ENCODE results near the gene BTBD6. TPM values are rescaled to one million over a fixed set of nuclear protein-coding genes. Genes with fewer than 3 reads are reported as not detected.

The BTBD6 gene
- total and polyA plus RNA-seq, 2 of the 8 experiments (the other 6 are each of a cell fraction or from before 2014, with no cell fraction given) = 10.1 to 10.2 TPM

- H3K4me3 ChIP-seq (ENCODE audit: extremely low read depth in 1 of 4, insufficient read depth in 2 of 4, low read depth in 3 of 4, low read length in 4 of 4) = no peak overlapping the region
- no peak overlapping the region for H3K27ac ChIP-seq (ENCODE audit: low read depth, low read length)
- H3K14ac ChIP-seq (ENCODE audit: insufficient read length) = no peak overlapping the region
- no peak overlapping the region for H2BK5ac ChIP-seq (ENCODE audit: low read depth, low read length)
- H3K36me3 ChIP-seq (ENCODE audit: control insufficient read depth in 2 of 4, insufficient read depth in 4 of 4, low read length in 3 of 4) = no peaks in the 10 kb centered on the region; a peak in 1 of 8 replicates
- H3K23ac ChIP-seq (ENCODE audit: insufficient read length) = no peak overlapping the region
- no peak overlapping the region for H3K18ac ChIP-seq (ENCODE audit: extremely low read depth, low read length)
- H3K56ac ChIP-seq (replicated peaks; ENCODE audit: insufficient read length, low read depth, low read length) = no peak overlapping the region
- H3K27me3 ChIP-seq (replicated peaks in 1 of 4; ENCODE audit: control insufficient read depth in 3 of 4, extremely low read depth in 1 of 4, insufficient read depth in 3 of 4, low read length in 3 of 4) = no peaks in the 10 kb centered on the region; a peak in 1 of 7 replicates
- peaks cover 0 to 12% of the 10 kb centered on the region in 2 experiments for H4K20me1 ChIP-seq (replicated peaks in 1 of 2; ENCODE audit: control insufficient read depth in 1 of 2, insufficient read depth in 2 of 2, low read length in 2 of 2)
- H2BK12ac ChIP-seq (ENCODE audit: low read depth, low read length) = no peak overlapping the region
- POLR2A ChIA-PET (ENCODE audit: partially characterized antibody) = no interaction called here
- H2BK120ac ChIP-seq (replicated peaks; ENCODE audit: low read depth, low read length) = no peak overlapping the region
- no peaks in the 10 kb centered on the region for H3K79me2 ChIP-seq (ENCODE audit: control insufficient read depth in 1 of 2, insufficient read depth in 2 of 2, low read length in 2 of 2)
- no peaks in the 10 kb centered on the region for H3K9me3 ChIP-seq (ENCODE audit: insufficient read depth in 2 of 2, low read depth in 1 of 2, low read length in 1 of 2)
- H3K4ac ChIP-seq (replicated peaks; ENCODE audit: insufficient read length, low read depth, low read length) = no peak overlapping the region
- H2BK15ac ChIP-seq (ENCODE audit: low read length) = no peak overlapping the region
- peaks cover 1% of the 10 kb centered on the region; the same call in 1 of the 2 replicates for H3K23me2 ChIP-seq (ENCODE audit: low read depth, low read length)
- no peak for DNase-seq (ENCODE audit: low read depth in 1 of 2, low spot score in 2 of 2)
- 89% methylated on average over 19 of the region's 30 CpGs; no CpG with 5 or more reads in 1 of the 2 experiments for WGBS, 2 experiments (ENCODE audit: extremely low coverage in 1 of 2, insufficient coverage in 1 of 2, insufficient read length in 1 of 2, insufficient replicate concordance in 2 of 2, low coverage in 1 of 2, low lambda C conversion rate in 2 of 2, missing lambda C conversion rate in 1 of 2)
- no peak overlapping the region for H3K9ac ChIP-seq (replicated peaks in 1 of 4; ENCODE audit: extremely low read depth in 1 of 4, low read depth in 3 of 4, low read length in 3 of 4)
- H2AFZ ChIP-seq (ENCODE audit: low read length) = no peak overlapping the region
- FAIRE-seq = no peak
- H2AK5ac ChIP-seq (ENCODE audit: low read depth, low read length) = no peak overlapping the region
- H2BK20ac ChIP-seq (ENCODE audit: low read length) = no peak overlapping the region
- no peak overlapping the region for H4K8ac ChIP-seq (ENCODE audit: extremely low read depth, insufficient read depth, low read length)
- CTCF ChIA-PET (ENCODE audit: partially characterized antibody) = interaction anchor here (0.6 to 3.3 kb wide), 7 partner anchors 8 to 317 kb away, joined by 3 to 24 read pairs (median 3); no protein-coding TSS in a partner anchor
- H3K4me1 ChIP-seq (replicated peaks in 1 of 4; ENCODE audit: control insufficient read depth in 3 of 4, insufficient read depth in 4 of 4, low read length in 3 of 4) = no peaks in the 10 kb centered on the region
- no peak overlapping the region for H3K4me2 ChIP-seq (ENCODE audit: insufficient read depth in 1 of 2, low read depth in 2 of 2, low read length in 2 of 2)
- peaks cover 4% of the 10 kb centered on the region; the same call in 1 of the 2 replicates for H3K79me1 ChIP-seq (ENCODE audit: low read depth, low read length)
- H4K5ac ChIP-seq (ENCODE audit: insufficient read length, low read depth, low read length) = no peak overlapping the region
- H4K91ac ChIP-seq (replicated peaks; ENCODE audit: insufficient read length, low read length) = no peak overlapping the region
- TF ChIP-seq RNF2 (IDR thresholded peaks at IDR 0.05; ENCODE audit: borderline replicate concordance, low read depth, low read length, missing control alignments, poor library complexity, severe bottlenecking) (no peak), SAP30 (IDR thresholded peaks at IDR 0.05; ENCODE audit: insufficient read depth, insufficient replicate concordance, low read length) (no peak), HDAC2 (IDR thresholded peaks at IDR 0.05; ENCODE audit: borderline replicate concordance in 1 of 2, low read depth in 2 of 2, low read length in 2 of 2) (no peak), SUZ12 (IDR thresholded peaks at IDR 0.05; ENCODE audit: low read length) (no peak), GTF2F1 (IDR thresholded peaks at IDR 0.05; ENCODE audit: borderline replicate concordance, low read depth, low read length) (no peak), TAF7 (optimal IDR thresholded peaks at IDR 0.05; ENCODE audit: borderline replicate concordance, low read depth, low read length) (no peak), MAFK (IDR thresholded peaks at IDR 0.05; ENCODE audit: low read depth, low read length) (no peak), RXRA (IDR thresholded peaks at IDR 0.05; ENCODE audit: insufficient read depth, low read depth, low read length) (no peak), BRCA1 (IDR thresholded peaks at IDR 0.05; ENCODE audit: low read depth, low read length) (no peak), CTBP2 (IDR thresholded peaks at IDR 0.05; ENCODE audit: borderline replicate concordance, insufficient read depth, insufficient read length, low read length) (no peak), SP4 (IDR thresholded peaks at IDR 0.05; ENCODE audit: low read length) (no peak), SIRT6 (IDR thresholded peaks at IDR 0.05; ENCODE audit: low read length) (no peak)
Measured at GRCh38 chr14:105210266-105211025, 37.9 kb upstream of the BTBD6 start.

Data from H1 (cell line).